Epithelial cell of esophagus (primary cell): Measurements from ENCODE around the gene DNASE1.

Experiments used
- DNase-seq: peaks from one replicate; pipeline ENCODE4 v3.0.0; 2010; ENCODE audit warnings: low read depth
- H3K4me3 ChIP-seq: 2 replicates; pipeline ENCODE4 v1.5.1; 2011; ENCODE audit warnings: mild to moderate bottlenecking, low read length, control low read depth
- TF ChIP-seq, protein P1 (sequence below): IDR thresholded peaks from 2 replicates; pipeline ENCODE4 v1.5.1; 2011; ENCODE audit warnings: low read depth, mild to moderate bottlenecking, low read length, control low read depth, inconsistent platforms; ENCODE audit not compliant: insufficient read depth; ENCODE audit errors: missing control alignments

Gene DNASE1

DNA sequence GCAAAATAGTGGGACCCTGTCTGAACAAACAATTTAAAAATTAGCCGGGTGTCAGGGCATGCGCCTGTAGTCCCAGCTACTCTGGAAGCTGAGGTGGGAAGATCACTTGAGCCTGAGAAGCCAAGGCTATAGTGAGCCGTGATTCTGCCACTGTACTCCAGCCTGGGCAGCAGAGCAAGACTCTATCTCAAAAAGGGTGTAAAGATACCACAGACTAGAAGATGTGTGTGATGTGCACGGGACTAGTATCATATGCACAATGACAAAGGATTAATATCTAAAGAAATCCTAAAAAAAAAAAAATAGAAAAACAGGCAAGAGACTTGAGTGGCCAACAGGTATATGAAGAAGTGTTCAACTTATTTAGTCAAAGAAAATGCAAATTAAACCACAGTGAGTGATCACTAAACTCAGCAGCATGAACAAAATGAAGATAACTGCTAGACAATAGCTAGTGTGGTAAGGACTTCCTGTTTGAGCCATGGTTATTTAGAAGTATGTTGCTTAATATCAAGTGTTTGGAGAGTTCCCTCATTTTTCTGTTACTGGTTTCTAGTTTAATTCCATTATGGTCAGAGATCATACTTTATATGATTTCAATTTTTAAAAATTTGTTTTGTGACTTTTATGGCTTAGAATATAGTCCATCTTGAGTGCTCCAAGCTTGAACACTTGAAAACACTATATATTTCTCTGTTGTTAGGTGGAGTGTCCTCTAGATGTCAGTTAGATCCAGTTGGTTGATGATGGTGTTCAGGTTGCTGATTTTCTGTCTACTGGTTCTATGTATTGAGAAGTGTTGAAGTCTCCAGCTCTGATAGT, 28.4 kb upstream of the DNASE1 start:
- no peak for DNase-seq
- no peak overlapping the region for H3K4me3 ChIP-seq
- TF ChIP-seq, protein P1, sequence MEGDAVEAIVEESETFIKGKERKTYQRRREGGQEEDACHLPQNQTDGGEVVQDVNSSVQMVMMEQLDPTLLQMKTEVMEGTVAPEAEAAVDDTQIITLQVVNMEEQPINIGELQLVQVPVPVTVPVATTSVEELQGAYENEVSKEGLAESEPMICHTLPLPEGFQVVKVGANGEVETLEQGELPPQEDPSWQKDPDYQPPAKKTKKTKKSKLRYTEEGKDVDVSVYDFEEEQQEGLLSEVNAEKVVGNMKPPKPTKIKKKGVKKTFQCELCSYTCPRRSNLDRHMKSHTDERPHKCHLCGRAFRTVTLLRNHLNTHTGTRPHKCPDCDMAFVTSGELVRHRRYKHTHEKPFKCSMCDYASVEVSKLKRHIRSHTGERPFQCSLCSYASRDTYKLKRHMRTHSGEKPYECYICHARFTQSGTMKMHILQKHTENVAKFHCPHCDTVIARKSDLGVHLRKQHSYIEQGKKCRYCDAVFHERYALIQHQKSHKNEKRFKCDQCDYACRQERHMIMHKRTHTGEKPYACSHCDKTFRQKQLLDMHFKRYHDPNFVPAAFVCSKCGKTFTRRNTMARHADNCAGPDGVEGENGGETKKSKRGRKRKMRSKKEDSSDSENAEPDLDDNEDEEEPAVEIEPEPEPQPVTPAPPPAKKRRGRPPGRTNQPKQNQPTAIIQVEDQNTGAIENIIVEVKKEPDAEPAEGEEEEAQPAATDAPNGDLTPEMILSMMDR, result no peak

DNA sequence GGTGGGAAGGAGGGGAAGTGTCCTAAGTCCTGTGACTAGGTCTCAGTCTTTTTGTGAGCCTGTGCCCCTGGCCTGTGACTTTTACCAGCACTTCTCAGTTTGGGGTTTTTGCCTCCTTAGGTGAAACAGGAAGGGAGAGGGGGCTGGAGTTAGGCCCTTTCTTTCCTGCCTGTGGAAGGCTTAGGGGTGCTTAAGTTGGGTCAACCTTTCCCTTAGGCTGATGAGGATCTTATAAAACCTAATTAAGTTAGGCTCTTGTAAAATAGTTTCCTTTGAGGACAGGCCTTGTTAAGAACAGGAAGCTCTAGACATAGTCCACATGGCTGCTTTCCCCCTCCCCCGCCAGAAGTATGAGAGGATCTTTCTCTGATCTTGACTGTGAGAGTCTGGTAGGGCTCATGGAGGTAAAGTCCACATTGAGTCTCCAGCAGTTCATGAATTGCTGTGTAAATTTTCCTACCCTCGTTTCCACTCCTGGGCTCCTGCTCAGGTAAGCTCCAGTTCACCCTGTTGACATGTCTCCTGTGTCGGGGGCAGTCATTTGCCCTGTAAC, 17.0 kb upstream of the DNASE1 start:
- DNase-seq, result no peak
- TF ChIP-seq, protein P1, result no peak
- H3K4me3 ChIP-seq, result no peak overlapping the region

DNA sequence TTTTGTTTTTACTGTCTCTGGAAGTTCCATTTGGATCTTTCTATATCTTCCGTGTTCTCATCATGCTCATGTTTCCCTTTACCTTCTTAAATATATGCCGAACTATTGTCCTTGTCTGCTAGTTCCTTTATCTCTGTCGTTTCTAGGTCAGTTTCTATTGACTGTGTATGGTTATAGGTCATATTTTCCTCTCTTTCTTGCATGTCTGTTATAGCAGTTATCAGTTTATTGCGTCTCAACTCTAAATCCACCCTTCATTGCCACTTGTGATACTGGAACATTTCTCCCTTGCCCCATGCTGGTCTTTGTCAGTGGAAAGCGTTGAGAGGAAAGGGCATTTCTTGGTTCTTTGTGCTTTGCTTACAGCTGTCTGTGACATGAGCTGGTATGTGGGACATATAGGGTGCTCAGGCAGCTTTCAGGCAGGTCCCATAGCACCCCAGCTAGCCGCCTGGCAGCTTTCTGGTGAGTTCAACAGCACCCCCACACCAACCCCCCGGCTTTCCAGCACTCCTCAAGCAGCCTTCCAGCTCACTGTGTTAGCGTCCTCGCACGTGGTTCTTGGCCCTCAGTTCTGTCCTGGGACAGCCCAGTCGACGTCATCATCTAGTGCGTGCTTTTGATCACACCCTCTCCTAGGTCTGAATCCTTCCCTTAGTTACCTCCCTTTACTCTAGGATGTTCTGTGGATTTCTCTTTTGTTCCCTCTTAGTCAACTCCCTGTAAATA, 15.4 kb upstream of the DNASE1 start:
- DNase-seq, result no peak
- H3K4me3 ChIP-seq, result no peak overlapping the region
- TF ChIP-seq, protein P1, result no peak

DNA sequence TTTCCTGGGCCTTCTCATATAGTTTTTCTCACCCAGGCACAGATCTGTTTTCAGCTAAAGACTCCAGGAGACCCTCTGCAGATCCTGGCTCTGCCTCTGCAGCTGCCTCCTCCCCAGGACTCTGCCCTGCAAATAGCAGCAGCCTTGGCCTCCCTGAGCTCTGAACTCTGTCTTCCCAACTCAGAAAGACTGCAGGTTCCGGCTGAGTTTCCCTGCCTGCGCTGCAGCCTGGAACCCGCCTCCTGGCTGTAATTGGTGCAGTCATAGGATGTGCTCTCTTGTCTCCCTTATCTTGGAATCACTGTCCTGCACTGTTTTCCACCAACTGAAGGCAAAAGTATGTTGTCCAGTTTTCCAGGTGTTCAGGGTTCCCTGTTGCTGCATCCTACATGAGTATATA, 14.3 kb upstream of the DNASE1 start:
- TF ChIP-seq, protein P1, result no peak
- H3K4me3 ChIP-seq, result no peak overlapping the region
- DNase-seq, result no peak

DNA sequence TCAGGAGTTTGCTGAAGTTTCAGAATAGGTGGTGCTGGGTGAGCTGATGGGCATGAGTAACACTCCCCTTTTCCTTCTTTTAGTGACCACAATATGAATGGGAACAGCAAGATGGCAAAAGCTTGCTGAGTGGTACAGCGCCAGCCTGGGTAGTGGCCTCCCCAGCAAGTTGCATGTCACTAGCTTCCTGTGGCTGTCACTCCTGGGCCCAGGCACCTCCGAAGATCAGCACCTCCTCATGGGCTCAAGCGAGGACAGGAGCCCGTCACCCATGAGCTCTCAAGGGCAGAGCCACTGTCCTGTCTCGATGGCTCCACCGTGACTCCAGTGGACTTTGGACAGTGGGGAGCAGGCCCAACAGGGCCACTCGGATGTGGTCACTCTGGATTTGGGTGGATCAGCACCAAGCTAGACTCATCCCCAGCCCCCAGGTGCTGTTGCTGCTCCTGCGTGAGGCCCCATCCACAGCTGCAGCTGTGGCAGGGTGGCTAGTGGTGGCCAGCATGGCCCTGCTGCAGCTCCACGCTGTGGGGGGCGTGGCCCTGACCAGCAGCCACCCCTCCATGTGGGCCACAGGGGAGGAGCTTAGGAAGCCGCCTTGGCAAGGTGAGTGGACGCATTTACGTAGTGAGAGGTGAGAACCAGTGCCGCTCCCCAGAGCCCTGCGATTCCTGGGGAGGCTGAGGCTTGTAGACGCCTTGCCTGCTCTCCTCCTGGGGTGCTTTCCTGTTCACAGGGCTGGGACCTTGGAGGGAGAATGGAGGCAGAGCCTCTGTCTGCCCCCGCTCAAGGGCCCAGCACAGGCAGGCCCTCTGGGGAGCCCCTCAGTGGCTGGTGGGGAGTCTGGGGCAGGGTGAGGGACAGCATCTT, 13.6 kb upstream of the DNASE1 start:
- DNase-seq, result no peak
- TF ChIP-seq, protein P1, result no peak
- H3K4me3 ChIP-seq, result no peak overlapping the region

DNA sequence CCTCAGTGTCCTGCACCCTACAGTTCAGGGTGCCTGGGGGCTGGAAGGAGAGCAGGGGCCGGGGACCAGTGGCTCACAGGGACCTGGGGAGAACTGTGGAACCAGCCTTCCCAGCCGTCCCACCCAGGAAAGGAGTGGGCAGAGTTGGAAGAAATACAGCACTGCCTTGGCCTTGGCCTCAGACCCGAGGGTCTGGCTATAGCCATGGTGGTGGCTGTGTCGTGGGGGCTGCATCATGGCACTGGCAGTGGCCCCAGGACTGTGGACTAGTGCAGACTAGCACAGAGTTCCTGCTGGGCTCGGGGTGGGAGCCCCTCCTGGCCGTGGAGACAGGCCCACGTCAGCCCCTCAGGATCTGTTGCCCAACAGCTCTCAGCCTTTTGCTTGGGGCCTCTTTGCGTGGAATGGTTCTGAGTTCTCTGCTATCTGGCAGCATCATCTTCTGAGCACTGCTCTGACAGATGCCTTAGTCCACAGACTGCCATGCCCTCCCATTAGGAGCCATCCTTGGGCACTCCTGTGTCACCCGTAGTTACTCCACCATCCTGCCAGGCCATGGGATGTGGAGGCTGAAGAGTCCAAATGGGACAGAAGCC, 12.6 kb upstream of the DNASE1 start:
- no peak overlapping the region for H3K4me3 ChIP-seq
- DNase-seq, result no peak
- TF ChIP-seq, protein P1, result no peak
